Measurements from ENCODE around the gene APBA1. TPM values are rescaled to one million over a fixed set of nuclear protein-coding genes. Genes with fewer than 3 reads are reported as not detected.

APBA1 gene
- total RNA-seq, 1 experiment from 2014 or later, result 1.8 TPM

DNA sequence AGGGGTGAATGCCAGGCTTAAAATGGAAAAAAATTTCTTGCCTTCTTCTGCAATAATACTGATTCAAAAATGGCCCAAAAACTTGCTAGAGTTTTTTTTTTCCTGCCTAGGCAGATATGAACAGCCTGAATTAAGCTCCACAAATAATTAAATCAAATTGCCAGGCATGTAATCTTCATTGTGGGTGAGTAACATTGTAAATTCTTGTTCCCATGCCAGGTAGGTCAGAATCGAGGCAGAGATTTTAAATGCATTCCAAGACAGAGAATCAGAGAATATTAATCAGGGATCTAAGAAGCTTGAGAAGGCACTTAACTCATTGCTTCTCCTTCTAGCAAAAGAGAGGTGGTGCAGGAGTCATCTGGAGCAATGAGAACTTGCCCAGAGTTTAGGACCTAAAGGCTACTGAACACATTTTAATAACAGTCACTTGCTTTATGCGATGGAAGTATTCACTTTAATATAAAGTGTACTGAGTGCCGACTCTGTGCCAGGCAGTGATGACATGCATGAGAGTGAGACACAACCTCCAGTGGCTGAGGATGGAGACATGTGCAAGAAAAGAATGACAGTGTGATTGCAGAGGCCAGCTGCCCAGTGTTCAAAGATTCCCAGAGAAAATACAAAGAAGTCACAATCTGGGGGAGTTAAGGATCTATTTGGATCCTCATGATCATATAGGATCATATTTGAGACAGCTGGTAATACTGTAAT is 102.3 kb downstream of the APBA1 start:
- Histone ChIP-seq H4K5ac (ENCODE audit: insufficient read length, low read depth, low read length) (no peak overlapping the region), H2BK120ac (ENCODE audit: low read depth, low read length, poor library complexity, severe bottlenecking) (no peak overlapping the region), H3K4me1 (ENCODE audit: insufficient read depth, low read length) (no peaks in the 10 kb centered on the region; the same call in 1 of the 2 replicates), H3K27me3 (ENCODE audit: insufficient read depth, low read length) (no peaks in the 10 kb centered on the region), H3K9me3 (ENCODE audit: control insufficient read depth, low read depth, low read length) (no peaks in the 10 kb centered on the region), H3K23me2 (ENCODE audit: insufficient read length, low read depth, low read length, poor library complexity, severe bottlenecking) (no peaks in the 10 kb centered on the region), H3K14ac (ENCODE audit: insufficient read depth, low read length) (no peak overlapping the region), H2BK15ac (ENCODE audit: low read depth, low read length) (no peak overlapping the region), H3T11ph (ENCODE audit: low read length) (no peak overlapping the region), H2BK5ac (ENCODE audit: insufficient read length, low read length) (no peak overlapping the region), H2AFZ (ENCODE audit: low read length) (no peak overlapping the region), H3K18ac (ENCODE audit: insufficient read length, low read depth, low read length) (no peak overlapping the region), H2BK12ac (ENCODE audit: insufficient read length, low read depth, low read length) (no peak overlapping the region), H3K4ac (ENCODE audit: low read depth, low read length) (no peak overlapping the region), H3K79me1 (ENCODE audit: insufficient read depth, low read depth, low read length, poor library complexity, severe bottlenecking) (no peaks in the 10 kb centered on the region), H4K91ac (ENCODE audit: insufficient read length, low read depth, low read length) (no peak overlapping the region), H2BK20ac (ENCODE audit: low read depth, low read length, poor library complexity, severe bottlenecking) (no peak overlapping the region), H3K9ac (ENCODE audit: extremely low read depth, insufficient read length, low read length) (no peak overlapping the region), H4K20me1 (ENCODE audit: control insufficient read depth, insufficient read depth, insufficient read length) (no peaks in the 10 kb centered on the region), H3K4me2 (ENCODE audit: insufficient read depth, insufficient read length, low read length) (no peak overlapping the region), H3K23ac (ENCODE audit: insufficient read length, low read depth, low read length) (no peak overlapping the region), H3K27ac (ENCODE audit: insufficient read length, low read depth, low read length) (no peak overlapping the region), H3K56ac (ENCODE audit: insufficient read length, low read depth, low read length) (no peak overlapping the region), H2AK5ac (ENCODE audit: insufficient read length, low read length) (no peak overlapping the region), H3K79me2 (ENCODE audit: insufficient read depth, low read length) (no peaks in the 10 kb centered on the region), H4K8ac (replicated peaks; ENCODE audit: insufficient read length, low read depth, low read length) (no peak overlapping the region)
- H3K27me3 Mint-ChIP-seq (ENCODE audit: low read depth), result peaks cover 3% of the 10 kb centered on the region; the same call in 1 of the 2 replicates
- WGBS (ENCODE audit: extremely low coverage, insufficient read length, low lambda C conversion rate), result no CpG with 5 or more reads among the region's 3 CpGs
- H3K4me1 Mint-ChIP-seq, result peaks cover 0 to 3% of the 10 kb centered on the region in 2 experiments; a peak in 1 of 4 replicates
- H3K9me3 Mint-ChIP-seq, result no peaks in the 10 kb centered on the region
- H3K36me3 Mint-ChIP-seq (ENCODE audit: insufficient read depth in 1 of 3, low read depth in 3 of 3), result no peaks in the 10 kb centered on the region
- H3K27ac Mint-ChIP-seq, result no peak overlapping the region
- no peak overlapping the region for H3K4me3 Mint-ChIP-seq
- DNase-seq, result no peak
- TF ChIP-seq, protein P1, sequence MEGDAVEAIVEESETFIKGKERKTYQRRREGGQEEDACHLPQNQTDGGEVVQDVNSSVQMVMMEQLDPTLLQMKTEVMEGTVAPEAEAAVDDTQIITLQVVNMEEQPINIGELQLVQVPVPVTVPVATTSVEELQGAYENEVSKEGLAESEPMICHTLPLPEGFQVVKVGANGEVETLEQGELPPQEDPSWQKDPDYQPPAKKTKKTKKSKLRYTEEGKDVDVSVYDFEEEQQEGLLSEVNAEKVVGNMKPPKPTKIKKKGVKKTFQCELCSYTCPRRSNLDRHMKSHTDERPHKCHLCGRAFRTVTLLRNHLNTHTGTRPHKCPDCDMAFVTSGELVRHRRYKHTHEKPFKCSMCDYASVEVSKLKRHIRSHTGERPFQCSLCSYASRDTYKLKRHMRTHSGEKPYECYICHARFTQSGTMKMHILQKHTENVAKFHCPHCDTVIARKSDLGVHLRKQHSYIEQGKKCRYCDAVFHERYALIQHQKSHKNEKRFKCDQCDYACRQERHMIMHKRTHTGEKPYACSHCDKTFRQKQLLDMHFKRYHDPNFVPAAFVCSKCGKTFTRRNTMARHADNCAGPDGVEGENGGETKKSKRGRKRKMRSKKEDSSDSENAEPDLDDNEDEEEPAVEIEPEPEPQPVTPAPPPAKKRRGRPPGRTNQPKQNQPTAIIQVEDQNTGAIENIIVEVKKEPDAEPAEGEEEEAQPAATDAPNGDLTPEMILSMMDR (conservative IDR thresholded peaks at IDR 0.05), result no peak

Data from H9 (cell line).